ENCODE results near the gene RHOH. TPM values are rescaled to one million over a fixed set of nuclear protein-coding genes. Genes with fewer than 3 reads are reported as not detected.

The RHOH gene
- total and polyA plus RNA-seq, 4 donors, result 0.74 to 4.1 (median 3.3) TPM

DNA sequence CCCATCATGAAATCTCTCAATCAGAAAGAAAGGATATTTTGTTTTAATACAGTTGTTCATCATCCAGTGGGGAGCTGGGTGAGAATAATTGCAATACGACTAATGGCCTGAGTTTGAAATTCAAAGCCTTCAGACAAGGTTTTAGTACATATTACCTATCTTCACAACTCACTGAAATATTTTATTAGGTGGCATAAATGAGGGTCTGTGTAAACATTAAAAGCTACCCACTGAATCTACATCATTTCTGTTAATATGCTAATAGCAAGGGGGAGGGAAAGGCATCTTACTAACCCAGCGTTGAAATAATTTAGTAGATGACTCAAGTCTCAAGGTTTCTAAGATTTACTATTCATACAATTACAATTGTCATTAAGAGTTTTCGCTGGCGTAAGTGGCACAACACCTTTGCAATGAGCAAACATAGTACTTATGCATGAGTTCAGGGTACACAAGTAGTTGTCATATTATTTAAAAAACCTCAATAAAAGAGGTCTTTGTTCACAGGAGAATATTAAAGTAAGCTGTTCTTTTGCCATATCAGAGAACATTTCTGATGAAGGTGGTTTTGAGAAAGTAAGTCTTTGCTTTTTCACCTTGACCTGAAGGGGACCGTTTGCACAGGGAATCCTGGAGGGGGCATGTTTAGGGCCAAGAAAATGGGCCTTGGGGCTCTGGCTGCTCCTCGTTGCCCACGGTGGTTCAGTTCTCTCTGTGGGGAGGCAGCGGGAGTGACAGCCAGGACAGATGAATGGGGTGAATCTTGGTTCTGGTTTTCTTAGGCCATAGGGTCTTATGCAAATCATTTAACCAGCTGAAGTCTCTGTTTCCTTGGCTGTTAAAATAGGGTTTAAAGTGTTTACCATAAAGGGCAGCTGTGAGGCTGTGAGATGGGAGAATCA, 4.5 kb upstream of the RHOH start:
- Histone ChIP-seq H3K9me3 (ENCODE audit: control insufficient read depth, low read length) (no peaks in the 10 kb centered on the region), H3K4me1 (ENCODE audit: control insufficient read depth in 1 of 2, insufficient read depth in 2 of 2, low read length in 2 of 2) (no peaks in the 10 kb centered on the region), H3K27me3 (ENCODE audit: control insufficient read depth in 1 of 2, insufficient read depth in 2 of 2, low read length in 1 of 2) (no peaks in the 10 kb centered on the region), H3K27ac (ENCODE audit: low read depth in 1 of 2, low read length in 2 of 2) (no peak overlapping the region), H3K36me3 (ENCODE audit: control insufficient read depth in 1 of 2, insufficient read depth in 2 of 2, low read length in 1 of 2) (no peaks in the 10 kb centered on the region), H3K4me3 (ENCODE audit: low read length in 2 of 2) (no peak overlapping the region)
- intact Hi-C loops (cut with DNase I), result no loop called here
- ATAC-seq (ENCODE audit: low FRiP score), result no peak
- WGBS, 2 donors, result 67 to 76% methylated on average over 8 of the region's 8 CpGs
- DNase-seq, result no peak

GRCh38 chr4:40193016-40193571, 3.7 kb upstream of the RHOH start:
- DNase-seq (no peak), ATAC-seq (ENCODE audit: low FRiP score) (no peak)
- intact Hi-C loops (cut with DNase I), result no loop called here
- Histone ChIP-seq H3K36me3 (ENCODE audit: control insufficient read depth in 1 of 2, insufficient read depth in 2 of 2, low read length in 1 of 2) (no peaks in the 10 kb centered on the region), H3K9me3 (ENCODE audit: control insufficient read depth, low read length) (no peaks in the 10 kb centered on the region), H3K4me1 (ENCODE audit: control insufficient read depth in 1 of 2, insufficient read depth in 2 of 2, low read length in 2 of 2) (no peaks in the 10 kb centered on the region), H3K4me3 (ENCODE audit: low read length in 2 of 2) (no peak overlapping the region), H3K27me3 (ENCODE audit: control insufficient read depth in 1 of 2, insufficient read depth in 2 of 2, low read length in 1 of 2) (no peaks in the 10 kb centered on the region), H3K27ac (ENCODE audit: low read depth in 1 of 2, low read length in 2 of 2) (no peak overlapping the region)
- WGBS, 2 donors, result 50 to 57% methylated on average over 10 to 11 of the region's 11 CpGs

DNA sequence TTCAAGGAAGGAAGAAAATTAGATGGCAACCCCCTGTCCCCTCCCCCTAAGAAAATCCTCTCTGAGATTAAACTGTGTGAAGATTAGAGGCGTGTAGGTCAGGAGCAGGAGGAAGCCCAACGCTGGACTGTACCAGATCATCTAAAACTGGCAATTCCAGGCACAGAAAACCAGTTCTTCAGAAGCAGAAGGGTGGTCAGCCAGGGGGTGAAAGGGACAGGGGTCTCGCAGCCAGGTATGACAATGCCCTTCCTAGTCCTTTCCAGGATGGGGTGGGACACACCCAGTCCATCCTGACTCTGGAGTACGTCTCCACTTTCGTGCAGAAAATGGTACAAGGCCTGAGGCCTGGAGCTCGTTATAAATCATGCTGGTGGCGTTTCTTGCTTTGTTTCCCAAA, 3.3 kb upstream of the RHOH start:
- 76 to 82% methylated on average over 7 of the region's 7 CpGs for WGBS, 2 donors
- ATAC-seq (ENCODE audit: low FRiP score), result no peak

DNA sequence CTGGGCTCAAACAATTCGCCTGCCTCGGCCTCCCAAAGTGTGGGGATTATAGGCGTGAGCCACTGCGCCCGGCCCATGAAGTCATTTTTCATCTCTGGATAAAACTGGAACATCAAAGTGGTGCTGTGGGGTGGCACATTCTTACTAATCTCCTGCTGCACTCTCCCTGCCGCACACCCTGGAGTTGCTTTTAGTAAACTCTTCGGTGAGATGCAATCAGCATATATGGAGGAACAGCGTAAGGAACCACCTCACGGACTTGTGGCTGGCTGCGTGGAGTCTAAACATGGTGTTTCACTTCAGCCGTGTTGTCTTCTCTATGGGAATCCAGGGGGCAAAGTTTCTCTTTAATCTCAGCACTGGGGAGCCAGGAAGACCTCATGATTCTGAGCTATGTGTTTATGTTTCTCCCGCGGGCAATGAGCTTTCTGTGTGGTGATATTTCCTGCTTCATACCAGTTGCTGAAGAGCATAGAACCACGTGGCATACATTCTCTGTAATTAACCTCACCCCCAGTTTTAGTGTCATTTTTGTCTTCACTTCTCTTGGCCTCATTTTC, 2.1 kb upstream of the RHOH start:
- DNase-seq (no peak), ATAC-seq (ENCODE audit: low FRiP score) (no peak)
- no peaks in the 10 kb centered on the region for H3K4me1 ChIP-seq (ENCODE audit: control insufficient read depth in 1 of 2, insufficient read depth in 2 of 2, low read length in 2 of 2)
- H3K9me3 ChIP-seq (ENCODE audit: control insufficient read depth, low read length), result no peaks in the 10 kb centered on the region
- 45 to 48% methylated on average over 14 of the region's 14 CpGs for WGBS, 2 donors
- no peaks in the 10 kb centered on the region for H3K27me3 ChIP-seq (ENCODE audit: control insufficient read depth in 1 of 2, insufficient read depth in 2 of 2, low read length in 1 of 2)
- H3K27ac ChIP-seq (ENCODE audit: low read depth in 1 of 2, low read length in 2 of 2), result no peak overlapping the region
- intact Hi-C loops (cut with DNase I), result no loop called here
- H3K36me3 ChIP-seq (ENCODE audit: control insufficient read depth in 1 of 2, insufficient read depth in 2 of 2, low read length in 1 of 2), result no peaks in the 10 kb centered on the region
- no peak overlapping the region for H3K4me3 ChIP-seq (ENCODE audit: low read length in 2 of 2)

More for the DNA sequence above, 3.3 kb upstream of the RHOH start:
- Histone ChIP-seq H3K4me1 (ENCODE audit: control insufficient read depth in 1 of 2, insufficient read depth in 2 of 2, low read length in 2 of 2) (no peaks in the 10 kb centered on the region), H3K27me3 (ENCODE audit: control insufficient read depth in 1 of 2, insufficient read depth in 2 of 2, low read length in 1 of 2) (no peaks in the 10 kb centered on the region), H3K36me3 (ENCODE audit: control insufficient read depth in 1 of 2, insufficient read depth in 2 of 2, low read length in 1 of 2) (no peaks in the 10 kb centered on the region), H3K27ac (ENCODE audit: low read depth in 1 of 2, low read length in 2 of 2) (no peak overlapping the region), H3K9me3 (ENCODE audit: control insufficient read depth, low read length) (no peaks in the 10 kb centered on the region), H3K4me3 (ENCODE audit: low read length in 2 of 2) (no peak overlapping the region)
- intact Hi-C loops (cut with DNase I), result no loop called here
- DNase-seq, result no peak

DNA sequence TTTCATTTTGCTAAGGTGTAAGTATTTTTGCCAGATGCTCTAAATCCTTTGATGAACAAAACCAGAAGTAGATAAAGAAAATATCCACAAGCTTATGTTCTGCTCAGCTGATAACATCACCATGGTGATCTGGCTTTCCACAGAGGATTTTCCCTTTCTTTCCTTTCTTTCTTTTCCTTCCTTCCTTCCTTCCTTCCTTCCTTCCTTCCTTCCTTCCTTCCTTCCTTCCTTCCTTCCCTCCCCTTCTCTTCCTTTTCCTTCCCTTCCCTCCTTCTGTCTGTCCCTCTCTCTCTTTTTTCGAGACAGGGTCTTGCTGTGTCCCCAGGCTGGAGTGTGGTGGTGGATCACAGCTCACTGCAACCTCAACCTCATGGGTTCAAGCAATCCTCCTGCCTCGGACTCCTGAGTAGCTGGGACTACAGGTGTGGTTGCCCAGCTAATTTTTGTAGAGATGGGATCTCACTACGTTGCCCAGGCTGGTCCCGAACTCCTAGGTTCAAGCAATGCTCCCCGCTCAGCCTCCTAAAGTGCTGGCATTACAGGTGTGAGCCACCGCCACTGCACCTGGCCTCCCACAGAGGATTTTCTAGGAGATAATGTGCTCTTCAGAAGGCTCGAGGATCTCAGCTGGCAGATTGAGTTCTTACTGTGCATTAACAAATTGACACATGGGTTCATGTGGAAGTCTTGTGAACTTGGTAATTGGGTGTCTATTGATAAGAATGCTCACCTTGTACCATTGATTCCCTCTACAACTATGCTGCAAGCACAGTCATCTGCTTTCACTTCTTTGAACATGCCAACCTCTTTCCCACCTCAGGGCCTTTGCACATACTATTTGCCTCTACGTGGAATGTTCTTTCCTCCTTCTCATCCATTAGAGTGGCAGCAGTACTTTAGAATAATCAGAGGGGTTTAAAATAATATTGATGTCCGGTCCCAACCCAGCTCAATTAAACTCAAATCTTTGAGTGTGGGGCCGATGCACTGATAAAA, 1.4 kb upstream of the RHOH start:
- Histone ChIP-seq H3K4me3 (ENCODE audit: low read length in 2 of 2) (no peak overlapping the region), H3K36me3 (ENCODE audit: control insufficient read depth in 1 of 2, insufficient read depth in 2 of 2, low read length in 1 of 2) (no peaks in the 10 kb centered on the region), H3K27me3 (ENCODE audit: control insufficient read depth in 1 of 2, insufficient read depth in 2 of 2, low read length in 1 of 2) (no peaks in the 10 kb centered on the region), H3K9me3 (ENCODE audit: control insufficient read depth, low read length) (no peaks in the 10 kb centered on the region), H3K27ac (ENCODE audit: low read depth in 1 of 2, low read length in 2 of 2) (no peak overlapping the region), H3K4me1 (ENCODE audit: control insufficient read depth in 1 of 2, insufficient read depth in 2 of 2, low read length in 2 of 2) (no peaks in the 10 kb centered on the region)
- ATAC-seq (ENCODE audit: low FRiP score) (no peak), DNase-seq (no peak)
- WGBS, 2 donors, result 94 to 96% methylated on average over 10 of the region's 10 CpGs
- intact Hi-C loops (cut with DNase I), result no loop called here

DNA sequence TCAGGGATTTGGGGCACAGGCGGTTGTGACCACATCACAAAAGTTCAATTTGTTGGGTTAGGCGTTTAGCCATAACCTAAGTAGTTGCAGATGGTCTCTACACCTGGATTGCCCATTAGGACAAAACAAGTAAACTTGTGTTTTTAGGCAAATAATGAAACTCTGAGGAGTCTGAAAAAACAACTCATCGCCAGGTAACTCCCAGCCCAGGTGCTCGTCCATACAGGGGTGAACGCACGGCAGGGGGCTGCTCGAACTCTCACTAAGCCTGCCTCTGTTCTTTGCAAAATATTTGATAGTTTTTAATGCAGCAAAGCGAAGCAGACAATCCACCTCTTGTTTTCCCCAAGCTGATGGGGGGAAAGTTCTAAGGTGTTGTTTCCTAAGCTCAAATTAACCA, 559 bp upstream of the RHOH start:
- no peak overlapping the region for H3K27ac ChIP-seq (ENCODE audit: low read depth in 1 of 2, low read length in 2 of 2)
- DNase-seq (no peak), ATAC-seq (ENCODE audit: low FRiP score) (no peak)
- H3K27me3 ChIP-seq (ENCODE audit: control insufficient read depth in 1 of 2, insufficient read depth in 2 of 2, low read length in 1 of 2), result no peaks in the 10 kb centered on the region
- no peaks in the 10 kb centered on the region for H3K36me3 ChIP-seq (ENCODE audit: control insufficient read depth in 1 of 2, insufficient read depth in 2 of 2, low read length in 1 of 2)
- intact Hi-C loops (cut with DNase I), result no loop called here
- H3K4me1 ChIP-seq (ENCODE audit: control insufficient read depth in 1 of 2, insufficient read depth in 2 of 2, low read length in 2 of 2), result no peaks in the 10 kb centered on the region
- WGBS, 2 donors, result 82 to 85% methylated on average over 8 of the region's 8 CpGs
- no peak overlapping the region for H3K4me3 ChIP-seq (ENCODE audit: low read length in 2 of 2)
- no peaks in the 10 kb centered on the region for H3K9me3 ChIP-seq (ENCODE audit: control insufficient read depth, low read length)

GRCh38 chr4:40197879-40198689, 1.3 kb downstream of the RHOH start:
- Histone ChIP-seq H3K27me3 (ENCODE audit: control insufficient read depth in 1 of 2, insufficient read depth in 2 of 2, low read length in 1 of 2) (no peaks in the 10 kb centered on the region), H3K36me3 (ENCODE audit: control insufficient read depth in 1 of 2, insufficient read depth in 2 of 2, low read length in 1 of 2) (no peaks in the 10 kb centered on the region), H3K27ac (ENCODE audit: low read depth in 1 of 2, low read length in 2 of 2) (no peak overlapping the region), H3K9me3 (ENCODE audit: control insufficient read depth, low read length) (no peaks in the 10 kb centered on the region), H3K4me1 (ENCODE audit: control insufficient read depth in 1 of 2, insufficient read depth in 2 of 2, low read length in 2 of 2) (no peaks in the 10 kb centered on the region), H3K4me3 (ENCODE audit: low read length in 2 of 2) (no peak overlapping the region)
- WGBS, 2 donors, result 73 to 75% methylated on average over 15 of the region's 15 CpGs
- DNase-seq (no peak), ATAC-seq (ENCODE audit: low FRiP score) (no peak)
- intact Hi-C loops (cut with DNase I), result no loop called here

- DNase-seq (no peak), ATAC-seq (ENCODE audit: low FRiP score) (no peak)
- WGBS, 2 donors, result 37 to 49% methylated on average over 6 of the region's 6 CpGs
- intact Hi-C loops (cut with DNase I), result no loop called here
- Histone ChIP-seq H3K27ac (ENCODE audit: low read depth in 1 of 2, low read length in 2 of 2) (no peak overlapping the region), H3K9me3 (ENCODE audit: control insufficient read depth, low read length) (no peaks in the 10 kb centered on the region), H3K4me3 (ENCODE audit: low read length in 2 of 2) (no peak overlapping the region), H3K4me1 (ENCODE audit: control insufficient read depth in 1 of 2, insufficient read depth in 2 of 2, low read length in 2 of 2) (no peaks in the 10 kb centered on the region), H3K36me3 (ENCODE audit: control insufficient read depth in 1 of 2, insufficient read depth in 2 of 2, low read length in 1 of 2) (no peaks in the 10 kb centered on the region), H3K27me3 (ENCODE audit: control insufficient read depth in 1 of 2, insufficient read depth in 2 of 2, low read length in 1 of 2) (no peaks in the 10 kb centered on the region)
These were observed 2.4 kb downstream of the RHOH start for GRCh38 chr4:40199179-40199670.
